ENCODE results near the gene SCP2. TPM values are rescaled to one million over a fixed set of nuclear protein-coding genes. Genes with fewer than 3 reads are reported as not detected.

The SCP2 gene, protein sequence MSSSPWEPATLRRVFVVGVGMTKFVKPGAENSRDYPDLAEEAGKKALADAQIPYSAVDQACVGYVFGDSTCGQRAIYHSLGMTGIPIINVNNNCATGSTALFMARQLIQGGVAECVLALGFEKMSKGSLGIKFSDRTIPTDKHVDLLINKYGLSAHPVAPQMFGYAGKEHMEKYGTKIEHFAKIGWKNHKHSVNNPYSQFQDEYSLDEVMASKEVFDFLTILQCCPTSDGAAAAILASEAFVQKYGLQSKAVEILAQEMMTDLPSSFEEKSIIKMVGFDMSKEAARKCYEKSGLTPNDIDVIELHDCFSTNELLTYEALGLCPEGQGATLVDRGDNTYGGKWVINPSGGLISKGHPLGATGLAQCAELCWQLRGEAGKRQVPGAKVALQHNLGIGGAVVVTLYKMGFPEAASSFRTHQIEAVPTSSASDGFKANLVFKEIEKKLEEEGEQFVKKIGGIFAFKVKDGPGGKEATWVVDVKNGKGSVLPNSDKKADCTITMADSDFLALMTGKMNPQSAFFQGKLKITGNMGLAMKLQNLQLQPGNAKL
- 83.7 and 98.1 TPM in 2 replicates for total RNA-seq (2014; rRNA removed; shearing (Covaris generic))
- polyA plus RNA-seq (2015; cell fraction: cytosol; rRNA removed): 71.2 and 77.5 TPM in 2 replicates
- polyA plus RNA-seq (2015; cell fraction: nucleus; rRNA removed): 34.0 and 51.8 TPM in 2 replicates

DNA sequence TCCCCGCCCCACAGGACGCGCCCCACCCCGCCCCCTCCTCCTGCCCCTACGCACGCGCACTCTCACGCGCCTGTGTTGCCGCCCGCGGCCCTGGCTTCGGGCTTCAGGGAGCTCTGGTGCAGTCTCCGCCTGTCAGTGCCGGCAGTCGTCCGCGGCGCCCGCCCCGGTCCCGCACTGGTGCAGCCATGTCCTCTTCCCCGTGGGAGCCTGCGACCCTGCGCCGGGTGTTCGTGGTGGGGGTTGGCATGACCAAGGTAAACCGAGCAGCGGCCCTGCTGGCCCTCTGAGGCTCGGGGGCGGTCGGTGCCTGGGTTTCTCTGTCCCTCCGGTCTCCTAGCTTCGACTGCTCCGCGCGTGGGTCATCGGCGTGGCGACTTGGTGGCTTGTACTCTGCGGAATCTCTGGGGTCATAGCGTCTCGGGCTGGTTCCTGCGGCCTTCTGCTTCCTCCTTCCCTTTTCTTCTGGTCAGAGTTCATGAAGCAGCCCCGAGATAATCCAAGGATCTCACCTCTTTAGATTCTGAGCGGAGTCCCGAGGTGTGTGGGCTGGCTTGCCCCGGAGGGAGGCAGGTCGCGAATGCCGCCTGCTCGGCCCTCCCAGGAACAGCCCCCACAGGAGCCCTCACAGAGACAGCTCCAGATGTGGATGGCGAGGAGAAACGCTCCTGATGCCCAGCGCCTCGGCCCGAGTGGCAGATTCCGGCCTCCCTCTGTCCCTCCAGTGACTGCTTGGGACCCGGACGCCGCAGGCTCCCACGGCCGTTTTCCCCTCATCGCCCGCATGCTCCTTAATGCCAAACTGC, at the start of gene SCP2:
Gene SCP2 (plus strand): TSS at position 65 of the 803 bp plus-strand sequence. CDS start 121 bp downstream, at position 186.
- in situ Hi-C loops (cut with HindIII; ENCODE audit: low pct_unique_long_range_greater_than_20kb, low sequenced_read_pairs): no loop called here
- DNase-seq (ENCODE audit: low read depth, low spot score): peak; percentile 63

DNA sequence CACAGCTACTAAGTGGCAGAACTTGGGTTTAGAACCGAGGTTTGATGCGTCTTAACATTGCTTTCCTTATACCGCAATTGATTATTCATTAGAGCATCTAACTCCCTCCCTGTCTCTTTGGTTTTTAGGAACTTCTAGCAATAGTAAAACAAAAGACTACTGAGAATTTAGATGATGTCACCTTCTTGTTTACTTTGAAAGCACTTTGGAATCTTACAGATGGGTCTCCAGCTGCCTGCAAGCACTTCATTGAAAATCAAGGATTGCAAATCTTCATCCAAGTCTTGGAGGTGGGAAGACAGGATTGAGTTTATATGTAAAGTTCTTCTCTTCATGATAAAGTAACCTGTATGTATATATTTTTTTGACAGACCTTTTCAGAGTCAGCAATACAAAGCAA, 49.5 kb upstream of the SCP2 start:
- in situ Hi-C loops (cut with HindIII; ENCODE audit: low pct_unique_long_range_greater_than_20kb, low sequenced_read_pairs): no loop called here
- DNase-seq (ENCODE audit: low read depth, low spot score): no peak

DNA sequence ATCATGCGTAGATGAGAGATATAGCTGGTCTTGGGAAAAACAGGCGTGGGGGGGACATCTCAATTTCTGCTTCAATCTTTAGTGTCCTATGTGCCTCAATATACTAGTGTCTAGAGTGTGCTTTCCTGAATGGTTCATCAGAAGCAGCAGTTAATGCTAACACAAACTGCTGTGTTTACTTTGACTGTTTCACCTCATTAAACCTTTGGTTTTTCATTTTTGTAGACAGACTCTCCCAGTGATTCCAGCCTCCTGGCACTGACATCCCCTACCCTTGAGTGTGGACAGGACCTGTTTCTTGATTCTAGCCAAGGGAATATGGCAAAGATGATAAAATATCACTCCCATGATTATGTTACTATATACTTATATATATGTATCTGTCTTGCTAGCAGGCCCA, 46.9 kb upstream of the SCP2 start:
- in situ Hi-C loops (cut with HindIII; ENCODE audit: low pct_unique_long_range_greater_than_20kb, low sequenced_read_pairs): no loop called here
- DNase-seq (ENCODE audit: low read depth, low spot score): no peak

DNA sequence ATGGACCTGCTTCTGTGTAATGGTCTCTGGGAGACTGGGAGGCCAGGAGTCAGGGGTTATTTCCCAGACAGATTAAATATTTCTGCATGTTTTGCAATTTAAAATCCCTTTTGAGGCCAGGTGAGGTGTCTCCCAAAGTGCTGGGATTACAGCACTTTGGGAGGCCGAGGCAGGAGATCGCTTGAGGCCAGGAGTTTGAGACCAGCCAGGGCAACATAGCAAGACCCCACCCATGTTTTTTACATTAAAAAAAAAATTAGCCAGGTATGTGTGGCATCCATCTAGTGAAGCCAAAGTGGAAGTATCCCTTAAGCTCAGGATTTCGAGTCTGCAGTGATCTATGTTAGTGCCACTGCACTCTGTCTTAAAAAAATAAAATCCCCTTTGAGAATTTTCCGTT, 39.6 kb upstream of the SCP2 start:
- in situ Hi-C loops (cut with HindIII; ENCODE audit: low pct_unique_long_range_greater_than_20kb, low sequenced_read_pairs): no loop called here
- no peak for DNase-seq (ENCODE audit: low read depth, low spot score)

DNA sequence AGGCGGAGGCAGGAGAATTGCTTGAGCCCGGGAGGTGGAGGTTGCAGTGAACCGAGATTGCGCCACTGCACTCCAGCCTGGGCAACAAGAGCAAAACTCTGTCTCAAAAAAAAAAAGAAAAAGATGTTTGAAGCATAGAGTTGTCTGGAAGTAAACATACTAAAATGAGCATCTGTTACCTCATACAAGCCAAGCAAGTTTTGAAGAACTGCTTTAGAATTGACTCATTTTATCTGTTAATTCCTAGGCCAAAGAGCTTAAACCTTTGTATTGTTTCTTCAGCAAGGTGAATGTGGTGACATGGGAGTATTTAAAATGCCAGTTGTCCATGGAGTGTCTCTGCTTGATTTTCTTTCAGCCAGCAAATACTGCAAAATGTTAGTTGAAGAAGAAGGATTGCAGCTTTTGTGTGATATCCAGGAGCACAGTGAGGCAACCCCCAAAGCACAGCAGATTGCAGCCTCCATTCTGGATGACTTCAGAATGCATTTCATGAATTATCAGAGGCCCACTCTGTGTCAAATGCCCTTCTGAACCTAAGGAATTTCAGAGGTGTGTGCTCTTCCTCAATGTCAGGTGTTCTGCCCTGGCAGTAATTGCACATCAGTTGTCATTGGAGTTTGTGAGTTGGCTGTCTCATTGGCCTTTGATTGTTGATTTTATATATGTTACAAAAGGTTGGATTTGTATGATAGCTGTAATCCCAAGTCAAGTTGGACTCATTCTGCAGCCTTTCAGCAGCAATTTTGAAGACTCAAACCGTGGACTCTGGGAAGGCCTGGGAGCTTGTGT, 34.5 kb upstream of the SCP2 start:
- in situ Hi-C loops (cut with HindIII; ENCODE audit: low pct_unique_long_range_greater_than_20kb, low sequenced_read_pairs): no loop called here
- DNase-seq (ENCODE audit: low read depth, low spot score): no peak

DNA sequence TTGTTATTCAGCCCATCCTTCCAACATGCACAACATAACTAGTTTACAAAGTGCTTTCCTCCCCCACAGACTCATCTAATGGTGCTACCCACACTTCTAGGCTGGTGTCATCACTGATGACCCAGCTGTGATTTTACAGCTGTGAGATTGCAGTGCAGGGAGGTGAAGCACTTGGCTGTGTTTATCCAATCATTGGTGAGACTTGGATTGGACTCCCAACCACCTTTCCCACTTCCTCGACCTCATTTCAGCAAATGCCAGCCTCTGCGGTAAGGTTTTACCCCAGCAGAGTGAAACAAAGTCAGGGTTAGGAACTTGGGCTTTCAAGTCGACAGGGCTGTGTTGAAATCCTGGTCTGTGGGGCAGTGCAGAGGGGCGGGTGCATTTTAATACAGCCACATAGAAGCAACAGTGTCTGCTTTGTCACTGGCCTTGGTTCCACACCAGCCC, 27.6 kb upstream of the SCP2 start:
- no peak for DNase-seq (ENCODE audit: low read depth, low spot score)
- in situ Hi-C loops (cut with HindIII; ENCODE audit: low pct_unique_long_range_greater_than_20kb, low sequenced_read_pairs): no loop called here

DNA sequence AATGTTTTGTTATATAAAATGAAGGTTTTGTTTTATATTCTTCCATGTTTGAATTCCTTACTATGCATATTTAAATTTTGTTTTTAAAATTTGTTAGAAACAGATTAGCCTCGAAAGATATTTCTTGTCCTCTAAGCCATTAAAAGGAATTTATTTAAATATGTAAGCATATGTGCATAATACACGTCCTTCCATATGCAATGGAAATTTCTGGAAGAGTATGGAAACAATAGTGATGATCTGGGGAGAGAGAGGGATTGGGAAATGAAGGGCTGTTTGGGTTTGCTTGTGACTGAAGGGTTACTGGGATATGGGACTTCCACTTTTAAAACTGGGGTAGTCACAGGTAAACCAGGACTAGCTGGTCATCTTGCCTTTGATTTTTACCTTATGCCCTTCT, 26.7 kb upstream of the SCP2 start:
- no peak for DNase-seq (ENCODE audit: low read depth, low spot score)
- in situ Hi-C loops (cut with HindIII; ENCODE audit: low pct_unique_long_range_greater_than_20kb, low sequenced_read_pairs): no loop called here

DNA sequence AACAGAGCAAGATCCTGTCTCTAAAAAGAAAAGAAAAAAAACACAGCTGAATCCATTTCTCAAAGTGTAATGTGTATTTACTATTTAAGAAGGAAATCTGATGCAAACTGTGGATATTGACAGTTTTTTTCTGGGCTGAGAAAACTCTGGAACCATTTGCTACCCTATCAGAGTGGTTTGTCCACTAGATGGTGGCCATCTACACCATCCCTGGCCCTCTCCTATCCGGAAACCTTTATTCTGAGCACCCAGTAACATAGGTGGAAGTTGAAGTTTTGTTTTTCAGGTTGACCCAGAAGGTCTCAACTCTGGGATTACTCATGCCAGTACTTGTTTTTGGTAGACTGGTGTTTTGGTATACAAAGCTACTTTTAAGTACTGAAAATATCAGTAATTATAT, 25.7 kb upstream of the SCP2 start:
- DNase-seq (ENCODE audit: low read depth, low spot score): peak; percentile 8
- in situ Hi-C loops (cut with HindIII; ENCODE audit: low pct_unique_long_range_greater_than_20kb, low sequenced_read_pairs): no loop called here

DNA sequence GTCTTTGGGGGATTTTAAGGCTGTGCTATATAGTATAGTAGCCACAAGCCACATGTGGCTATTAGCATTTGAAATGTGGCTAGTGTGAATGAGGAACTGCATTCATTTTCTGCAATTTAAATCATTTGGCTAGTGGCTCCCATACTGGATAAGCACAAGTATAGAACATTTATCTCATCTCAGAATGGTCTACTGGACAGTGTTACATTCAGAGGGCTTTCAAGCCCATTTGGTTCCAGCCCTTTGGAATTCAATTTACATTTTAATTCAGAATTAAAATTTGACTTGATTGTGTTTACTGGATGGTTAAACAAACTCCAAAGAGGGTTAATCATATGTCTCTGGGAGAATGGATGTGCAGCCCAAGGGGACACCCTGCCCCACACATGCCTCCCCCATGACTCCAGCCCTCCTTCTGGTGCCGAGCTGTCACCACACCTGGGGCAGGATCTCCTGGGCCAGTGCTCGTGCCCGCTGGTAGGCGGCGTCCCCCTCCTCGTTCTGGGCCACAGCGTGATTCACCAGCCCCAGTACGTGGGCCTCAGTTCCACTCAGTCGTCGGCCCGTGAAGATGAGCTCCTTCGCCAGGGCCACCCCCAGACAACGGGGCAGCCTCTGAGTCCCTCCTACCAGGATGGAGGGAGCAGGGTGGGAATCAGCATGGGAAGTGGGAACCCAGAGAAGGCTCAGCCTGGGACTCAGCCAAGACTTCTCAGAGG, 22.7 kb upstream of the SCP2 start:
- in situ Hi-C loops (cut with HindIII; ENCODE audit: low pct_unique_long_range_greater_than_20kb, low sequenced_read_pairs): no loop called here
- DNase-seq (ENCODE audit: low read depth, low spot score): no peak

DNA sequence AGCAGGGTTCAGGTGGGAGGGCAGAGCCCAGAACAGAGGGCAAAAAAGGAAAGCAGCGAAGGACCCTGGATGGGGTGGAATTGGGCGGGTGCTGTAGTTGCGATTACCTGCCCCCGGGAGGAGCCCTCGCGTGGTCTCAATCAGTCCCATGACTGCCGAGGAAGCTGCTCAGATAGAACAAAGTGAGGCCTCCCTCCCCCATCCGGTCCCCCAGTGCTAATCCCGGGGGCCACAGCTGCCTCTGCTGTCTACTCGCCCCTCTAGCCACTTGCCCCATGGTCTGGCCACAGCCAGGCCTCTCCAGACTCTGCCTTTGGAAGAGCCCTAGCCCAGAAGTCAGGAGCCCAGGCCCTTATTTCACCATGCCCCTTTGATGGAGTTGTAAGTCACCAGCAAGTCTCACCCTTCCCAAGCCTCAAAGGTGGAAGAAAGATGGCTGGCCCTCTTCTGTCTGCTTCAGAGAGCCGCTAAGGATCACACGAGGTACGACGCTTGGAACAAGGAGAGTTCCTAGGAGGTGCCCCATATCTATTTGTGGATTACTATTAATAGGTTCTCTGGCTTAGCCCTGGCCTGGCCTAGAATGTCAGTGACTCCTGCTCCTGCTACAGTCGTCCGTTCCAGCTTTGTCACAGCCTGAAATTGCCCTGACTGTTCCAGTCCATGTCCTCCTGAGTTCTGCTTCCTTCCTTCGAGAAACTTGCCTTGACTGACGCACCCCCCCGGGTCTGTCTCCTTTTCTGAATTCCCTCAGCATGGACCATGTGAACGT, 22.0 kb upstream of the SCP2 start:
- in situ Hi-C loops (cut with HindIII; ENCODE audit: low pct_unique_long_range_greater_than_20kb, low sequenced_read_pairs): no loop called here
- DNase-seq (ENCODE audit: low read depth, low spot score): peak; percentile 14

DNA sequence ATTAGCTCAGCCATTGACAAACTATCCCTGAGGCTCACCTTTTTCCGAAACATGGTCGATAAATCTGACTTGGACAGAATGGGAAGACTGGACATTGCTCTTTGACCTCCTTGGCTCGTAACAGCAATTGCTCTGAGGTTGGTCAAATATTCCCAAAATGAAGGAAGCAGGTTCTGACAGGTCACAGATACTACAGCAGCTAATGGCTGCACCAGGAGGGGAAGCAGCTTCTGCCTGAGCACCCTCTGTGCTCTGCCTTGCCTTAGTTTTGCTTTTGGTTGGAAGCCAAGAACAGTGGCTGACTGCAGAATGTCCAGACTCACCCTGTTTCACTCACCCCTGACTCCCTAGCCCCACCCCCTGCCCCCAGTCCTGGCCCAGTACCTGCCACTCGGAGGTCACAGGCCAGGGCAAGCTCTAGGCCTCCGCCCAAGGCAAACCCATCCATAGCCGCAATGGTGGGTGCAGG, 20.9 kb upstream of the SCP2 start:
- in situ Hi-C loops (cut with HindIII; ENCODE audit: low pct_unique_long_range_greater_than_20kb, low sequenced_read_pairs): no loop called here
- DNase-seq (ENCODE audit: low read depth, low spot score): no peak

DNA sequence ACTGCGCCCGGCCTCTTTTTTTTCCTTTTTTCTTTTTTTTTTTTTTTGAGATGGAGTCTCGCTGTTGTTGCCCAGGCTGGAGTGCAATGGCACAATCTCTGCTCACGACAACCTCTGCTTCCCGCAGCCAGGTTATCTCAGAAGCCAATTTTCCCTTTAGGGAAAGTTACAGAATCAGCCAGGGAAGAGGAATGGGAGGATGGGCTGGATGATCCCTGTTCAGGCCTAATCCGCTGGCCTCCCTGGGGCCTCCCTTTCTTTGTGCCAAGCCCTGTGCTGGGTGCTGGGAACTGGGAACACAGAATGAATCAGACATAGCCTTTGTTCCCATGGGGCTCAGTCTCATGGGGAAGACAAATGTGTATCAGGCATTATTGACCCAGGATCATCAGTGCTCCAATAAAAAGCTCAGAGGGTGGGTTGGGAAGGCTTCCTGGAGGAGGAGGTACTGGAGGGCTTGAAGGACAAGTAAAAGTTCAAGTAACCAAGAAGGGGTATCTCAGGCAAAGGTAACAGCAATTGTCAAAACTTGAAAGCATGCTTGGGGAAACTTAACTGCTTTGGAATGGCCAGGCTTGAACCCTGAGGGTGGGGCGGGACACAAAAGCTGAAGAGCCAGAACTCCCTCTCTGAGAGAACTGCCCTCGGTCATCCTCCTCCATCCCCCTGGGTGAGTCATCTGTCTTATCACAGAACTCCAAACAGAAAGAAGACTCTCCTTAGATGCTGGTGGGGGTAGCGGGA, 19.8 kb upstream of the SCP2 start:
- in situ Hi-C loops (cut with HindIII; ENCODE audit: low pct_unique_long_range_greater_than_20kb, low sequenced_read_pairs): no loop called here
- no peak for DNase-seq (ENCODE audit: low read depth, low spot score)

DNA sequence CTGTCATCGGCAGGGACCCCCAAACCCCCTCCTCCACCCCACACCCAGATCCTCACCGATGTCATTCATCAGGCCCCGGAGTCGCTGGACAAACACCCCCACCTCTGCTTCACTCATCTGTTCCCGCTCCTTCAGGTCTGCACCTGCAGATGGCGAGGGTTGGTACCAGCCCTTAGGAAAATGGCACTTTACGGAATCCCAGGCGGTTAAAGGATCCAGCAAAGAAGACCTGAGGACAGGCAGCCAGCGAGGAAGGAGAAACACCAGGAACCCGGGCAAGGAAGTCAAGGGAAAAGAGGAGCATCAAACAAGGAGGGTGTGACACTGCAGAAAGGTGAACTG, 19.3 kb upstream of the SCP2 start:
- in situ Hi-C loops (cut with HindIII; ENCODE audit: low pct_unique_long_range_greater_than_20kb, low sequenced_read_pairs): no loop called here
- no peak for DNase-seq (ENCODE audit: low read depth, low spot score)

DNA sequence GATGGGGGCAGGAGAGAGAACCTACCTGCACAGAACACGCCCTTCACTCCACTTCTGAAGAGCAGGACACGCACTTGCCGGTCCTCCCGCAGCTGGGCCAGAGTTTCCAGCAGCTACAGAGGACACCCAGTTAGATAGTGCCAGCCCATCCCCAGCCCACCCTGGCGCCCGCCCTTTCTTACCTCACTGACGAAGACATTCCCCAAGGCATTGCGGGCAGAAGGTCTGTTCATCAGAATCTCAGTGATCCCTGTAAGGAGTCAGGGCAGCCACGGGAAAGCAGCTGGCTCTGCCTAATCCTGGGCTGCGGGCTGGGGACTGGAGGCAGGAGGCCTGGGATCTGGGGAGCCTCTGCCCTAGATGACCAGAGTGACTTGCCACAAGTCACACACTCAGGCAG, 15.5 kb upstream of the SCP2 start:
- in situ Hi-C loops (cut with HindIII; ENCODE audit: low pct_unique_long_range_greater_than_20kb, low sequenced_read_pairs): no loop called here

DNA sequence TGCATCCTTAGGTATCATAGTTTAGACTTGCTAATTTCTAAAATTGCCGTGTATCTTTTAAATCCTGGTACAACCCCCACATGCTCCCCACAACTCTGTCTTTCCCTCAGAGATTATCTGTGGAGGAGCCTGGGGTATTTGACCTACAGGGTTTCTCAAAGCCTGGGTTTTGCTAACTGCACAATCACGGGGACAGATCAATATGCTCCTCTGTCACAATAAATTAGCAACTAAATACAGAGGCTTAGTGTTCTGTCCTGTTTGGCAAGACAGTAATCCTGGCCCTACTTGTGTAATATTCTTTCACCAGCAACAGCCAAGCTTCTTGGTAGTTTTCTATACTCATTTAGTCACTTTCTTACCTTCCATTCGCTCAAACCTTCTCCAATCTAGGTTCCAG, 14.1 kb upstream of the SCP2 start:
- in situ Hi-C loops (cut with HindIII; ENCODE audit: low pct_unique_long_range_greater_than_20kb, low sequenced_read_pairs): no loop called here
- no peak for DNase-seq (ENCODE audit: low read depth, low spot score)

More for the DNA sequence above, 15.5 kb upstream of the SCP2 start:
- no peak for DNase-seq (ENCODE audit: low read depth, low spot score)

DNA sequence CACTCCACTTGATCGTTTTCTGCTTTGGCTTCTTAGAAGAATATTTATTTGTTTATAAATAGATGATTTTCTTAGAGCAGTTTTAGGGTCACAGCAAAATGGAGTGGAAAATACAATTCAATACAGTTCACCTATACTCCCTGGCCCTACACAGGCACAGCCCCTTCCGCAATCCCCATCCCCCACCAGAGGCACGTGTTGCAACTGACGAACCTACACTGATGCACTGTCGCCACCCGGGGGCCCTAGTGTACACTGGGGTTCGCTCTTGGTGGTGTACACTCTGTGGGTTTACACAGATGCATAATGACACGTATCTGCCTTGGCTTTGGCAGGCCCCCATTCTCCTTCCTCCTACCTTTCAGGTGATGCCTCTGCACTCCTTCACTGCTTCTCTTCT, 13.5 kb upstream of the SCP2 start:
- no peak for DNase-seq (ENCODE audit: low read depth, low spot score)
- in situ Hi-C loops (cut with HindIII; ENCODE audit: low pct_unique_long_range_greater_than_20kb, low sequenced_read_pairs): no loop called here

Data from SK-MEL-5 (cell line).